Uterus (tissue), 2 donors: ENCODE data around the gene SEMA6B.

Source experiments
- POLR2A ChIP-seq, 2 donors: fragments of 450-650 bp; IDR thresholded peaks; one replicate each; pipeline ENCODE4 v1.6.1; 2016; ENCODE audit warnings: antibody characterized with exemption in 2 of 2, mild to moderate bottlenecking in 1 of 2, moderate library complexity in 1 of 2
- TF ChIP-seq, protein P1 (sequence below), 4 experiments: fragments of 200-600 bp in 2 of 4; fragments of 450-650 bp in 2 of 4; sonication (generic) in 2 of 4; IDR thresholded peaks; one replicate each; pipeline ENCODE4 v1.5.1; 2016 to 2019; ENCODE audit warnings: antibody characterized with exemption in 4 of 4, mild to moderate bottlenecking in 2 of 4, moderate library complexity in 1 of 4

DNA sequence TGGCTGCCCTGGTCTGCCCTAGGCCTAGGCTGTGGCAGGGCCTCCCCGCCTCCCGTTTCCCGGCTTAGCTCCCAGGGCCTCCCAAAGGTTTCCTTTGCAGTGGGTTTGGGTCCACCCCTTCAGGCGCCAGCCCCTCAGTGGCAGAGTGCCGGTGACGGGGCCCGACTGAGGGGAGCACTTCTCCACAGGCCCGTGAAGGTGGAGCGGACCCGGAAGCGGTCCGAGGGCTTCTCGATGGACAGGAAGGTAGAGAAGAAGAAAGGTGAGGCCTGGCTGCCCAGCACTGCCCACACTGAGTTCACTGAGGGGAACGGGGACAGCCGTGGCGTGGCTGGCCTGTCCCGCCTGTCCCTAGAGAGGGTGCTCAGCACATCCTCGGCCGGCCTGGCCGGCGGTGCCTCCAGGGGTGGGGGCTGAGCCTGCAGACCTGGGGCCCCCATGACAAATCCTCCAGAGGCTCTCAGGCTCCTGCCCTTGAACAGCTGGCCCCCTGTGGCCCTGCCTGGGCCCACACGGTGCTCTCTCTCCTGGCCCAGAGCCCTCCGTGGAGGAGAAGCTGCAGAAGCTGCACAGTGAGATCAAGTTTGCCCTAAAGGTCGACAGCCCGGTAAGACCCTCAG, 61.6 kb downstream of the SEMA6B start:
- TF ChIP-seq, protein P1, sequence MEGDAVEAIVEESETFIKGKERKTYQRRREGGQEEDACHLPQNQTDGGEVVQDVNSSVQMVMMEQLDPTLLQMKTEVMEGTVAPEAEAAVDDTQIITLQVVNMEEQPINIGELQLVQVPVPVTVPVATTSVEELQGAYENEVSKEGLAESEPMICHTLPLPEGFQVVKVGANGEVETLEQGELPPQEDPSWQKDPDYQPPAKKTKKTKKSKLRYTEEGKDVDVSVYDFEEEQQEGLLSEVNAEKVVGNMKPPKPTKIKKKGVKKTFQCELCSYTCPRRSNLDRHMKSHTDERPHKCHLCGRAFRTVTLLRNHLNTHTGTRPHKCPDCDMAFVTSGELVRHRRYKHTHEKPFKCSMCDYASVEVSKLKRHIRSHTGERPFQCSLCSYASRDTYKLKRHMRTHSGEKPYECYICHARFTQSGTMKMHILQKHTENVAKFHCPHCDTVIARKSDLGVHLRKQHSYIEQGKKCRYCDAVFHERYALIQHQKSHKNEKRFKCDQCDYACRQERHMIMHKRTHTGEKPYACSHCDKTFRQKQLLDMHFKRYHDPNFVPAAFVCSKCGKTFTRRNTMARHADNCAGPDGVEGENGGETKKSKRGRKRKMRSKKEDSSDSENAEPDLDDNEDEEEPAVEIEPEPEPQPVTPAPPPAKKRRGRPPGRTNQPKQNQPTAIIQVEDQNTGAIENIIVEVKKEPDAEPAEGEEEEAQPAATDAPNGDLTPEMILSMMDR (IDR thresholded peaks at IDR 0.05), result no peak
- TF ChIP-seq POLR2A (IDR thresholded peaks at IDR 0.05), result no peak
